Left ventricle myocardium inferior (tissue), 1 donor: Measurements from ENCODE around the gene PCED1A. TPM values are rescaled to one million over a fixed set of nuclear protein-coding genes. Genes with fewer than 3 reads are reported as not detected.

Source experiments
- DNase-seq: peaks from one replicate; pipeline ENCODE4 v3.0.0-alpha.2; 2020
- H3K27ac ChIP-seq: fragments of 200-600 bp; replicated peaks from 2 replicates; pipeline ENCODE4 v1.8.0; 2021
- H3K27me3 ChIP-seq: fragments of 200-600 bp; 2 replicates; pipeline ENCODE4 v1.8.0; 2021; ENCODE audit warnings: low read depth
- H3K36me3 ChIP-seq: fragments of 200-600 bp; 2 replicates; pipeline ENCODE4 v1.8.0; 2021
- H3K4me1 ChIP-seq: fragments of 200-600 bp; 2 replicates; pipeline ENCODE4 v1.8.0; 2021
- H3K4me3 ChIP-seq: fragments of 200-600 bp; 2 replicates; pipeline ENCODE4 v1.8.0; 2021; ENCODE audit warnings: mild to moderate bottlenecking, moderate library complexity
- H3K9me3 ChIP-seq: fragments of 200-600 bp; replicated peaks from 2 replicates; pipeline ENCODE4 v1.8.0; 2021
- intact Hi-C: fragments of 100-400 bp; cut with micrococcal nuclease; formaldehyde crosslinking; loops from one replicate; pipeline ENCODE4 v1.11.0; 2022
- long read RNA-seq: library from polyadenylated mRNA; unstranded; transcript quantifications from one replicate; pipeline ENCODE4 v2.0.0, GENCODE V29; 2021
- total RNA-seq: library from RNA; stranded (reverse); fragmentation: NEBNext Ultra II Directional; extraction: Animal tissue kit (Norgen Biotek cat#: 25700); gene quantifications from one replicate; pipeline ENCODE4 v1.2.1, GENCODE V29; 2021
- TF ChIP-seq, protein P1 (sequence below): fragments of 200-600 bp; IDR thresholded peaks from 2 replicates; pipeline ENCODE4 v1.8.0; 2021; ENCODE audit warnings: antibody characterized with exemption, mild to moderate bottlenecking, borderline replicate concordance
- donor health status: DM: no; HTN: yes; CAD: no; lungs with severe emphysema.

Gene PCED1A, protein sequence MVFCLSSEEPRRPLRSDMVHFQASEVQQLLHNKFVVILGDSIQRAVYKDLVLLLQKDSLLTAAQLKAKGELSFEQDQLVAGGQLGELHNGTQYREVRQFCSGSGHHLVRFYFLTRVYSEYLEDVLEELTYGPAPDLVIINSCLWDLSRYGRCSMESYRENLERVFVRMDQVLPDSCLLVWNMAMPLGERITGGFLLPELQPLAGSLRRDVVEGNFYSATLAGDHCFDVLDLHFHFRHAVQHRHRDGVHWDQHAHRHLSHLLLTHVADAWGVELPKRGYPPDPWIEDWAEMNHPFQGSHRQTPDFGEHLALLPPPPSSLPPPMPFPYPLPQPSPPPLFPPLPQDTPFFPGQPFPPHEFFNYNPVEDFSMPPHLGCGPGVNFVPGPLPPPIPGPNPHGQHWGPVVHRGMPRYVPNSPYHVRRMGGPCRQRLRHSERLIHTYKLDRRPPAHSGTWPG
- 9.4 TPM for total RNA-seq
- long read RNA-seq, transcript PCED1A-202 (8 exons, 2,016 nt): major isoform, 7 of 20 reads
- long read RNA-seq, partial matches to known transcripts: 4 of 20 reads
- long read RNA-seq, other reads (novel, unspliced or antisense): 9 of 20 reads

DNA sequence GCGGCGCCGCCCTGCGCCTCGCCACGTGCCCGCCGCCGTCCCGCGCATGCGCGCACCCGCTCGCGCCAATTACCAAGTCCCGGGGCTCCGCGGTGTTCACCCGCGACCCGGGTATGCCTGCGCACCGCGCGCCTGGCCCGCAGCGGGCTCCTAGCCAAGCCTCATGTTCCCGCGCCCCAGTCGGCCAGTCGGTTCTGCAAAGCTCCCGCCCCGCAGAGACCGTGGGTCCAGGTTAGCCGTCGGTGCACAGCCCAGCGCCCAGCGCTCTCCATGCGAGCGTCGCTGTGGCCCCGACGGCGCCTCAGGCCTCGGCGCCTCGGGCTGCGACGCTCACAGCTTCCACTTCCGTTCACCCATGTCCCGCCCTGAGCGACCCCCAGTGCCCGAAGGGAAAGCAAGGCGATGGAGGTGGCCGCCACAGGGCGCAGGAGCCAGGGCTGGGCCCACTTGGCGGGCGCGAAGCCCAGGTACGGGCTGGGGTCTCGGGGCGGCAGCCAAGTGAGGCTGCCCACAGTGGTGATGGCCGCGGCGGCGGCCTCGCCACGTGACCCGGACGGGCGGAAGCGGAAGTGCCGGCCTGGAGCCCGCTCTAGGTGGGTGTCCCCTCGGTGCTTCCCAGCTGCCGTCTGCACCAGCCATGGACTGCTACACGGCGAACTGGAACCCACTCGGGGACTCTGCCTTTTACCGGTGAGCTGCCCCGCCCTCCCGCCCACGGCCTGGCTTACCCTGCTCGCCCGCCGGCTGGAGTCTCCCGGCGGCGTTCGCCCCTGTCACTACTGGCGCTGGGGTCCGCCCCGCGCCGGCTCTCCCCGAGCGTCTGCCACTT lies at the start of gene PCED1A, which contains the start of gene VPS16:
TSS of gene PCED1A (minus strand) at position 518 of the 829 bp plus-strand sequence. CDS start 743 bp downstream, outside the sequence.
TSS of gene VPS16 (plus strand) at position 608 of the 829 bp plus-strand sequence. CDS start at position 638, 30 bp downstream.
- DNase-seq: peak; percentile 89
- intact Hi-C loops: no loop called here
- H3K27ac ChIP-seq: peak within 1 kb of the TSS; percentile 95
- TF ChIP-seq, protein P1, sequence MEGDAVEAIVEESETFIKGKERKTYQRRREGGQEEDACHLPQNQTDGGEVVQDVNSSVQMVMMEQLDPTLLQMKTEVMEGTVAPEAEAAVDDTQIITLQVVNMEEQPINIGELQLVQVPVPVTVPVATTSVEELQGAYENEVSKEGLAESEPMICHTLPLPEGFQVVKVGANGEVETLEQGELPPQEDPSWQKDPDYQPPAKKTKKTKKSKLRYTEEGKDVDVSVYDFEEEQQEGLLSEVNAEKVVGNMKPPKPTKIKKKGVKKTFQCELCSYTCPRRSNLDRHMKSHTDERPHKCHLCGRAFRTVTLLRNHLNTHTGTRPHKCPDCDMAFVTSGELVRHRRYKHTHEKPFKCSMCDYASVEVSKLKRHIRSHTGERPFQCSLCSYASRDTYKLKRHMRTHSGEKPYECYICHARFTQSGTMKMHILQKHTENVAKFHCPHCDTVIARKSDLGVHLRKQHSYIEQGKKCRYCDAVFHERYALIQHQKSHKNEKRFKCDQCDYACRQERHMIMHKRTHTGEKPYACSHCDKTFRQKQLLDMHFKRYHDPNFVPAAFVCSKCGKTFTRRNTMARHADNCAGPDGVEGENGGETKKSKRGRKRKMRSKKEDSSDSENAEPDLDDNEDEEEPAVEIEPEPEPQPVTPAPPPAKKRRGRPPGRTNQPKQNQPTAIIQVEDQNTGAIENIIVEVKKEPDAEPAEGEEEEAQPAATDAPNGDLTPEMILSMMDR: no peak
- H3K27me3 ChIP-seq: no peaks in the 10 kb centered on the region
- H3K4me3 ChIP-seq: peak within 1 kb of the TSS; percentile 95
- no peaks in the 10 kb centered on the region for H3K9me3 ChIP-seq
- peaks cover 29% of the 10 kb centered on the region for H3K4me1 ChIP-seq
- peaks cover 2% of the 10 kb centered on the region for H3K36me3 ChIP-seq

DNA sequence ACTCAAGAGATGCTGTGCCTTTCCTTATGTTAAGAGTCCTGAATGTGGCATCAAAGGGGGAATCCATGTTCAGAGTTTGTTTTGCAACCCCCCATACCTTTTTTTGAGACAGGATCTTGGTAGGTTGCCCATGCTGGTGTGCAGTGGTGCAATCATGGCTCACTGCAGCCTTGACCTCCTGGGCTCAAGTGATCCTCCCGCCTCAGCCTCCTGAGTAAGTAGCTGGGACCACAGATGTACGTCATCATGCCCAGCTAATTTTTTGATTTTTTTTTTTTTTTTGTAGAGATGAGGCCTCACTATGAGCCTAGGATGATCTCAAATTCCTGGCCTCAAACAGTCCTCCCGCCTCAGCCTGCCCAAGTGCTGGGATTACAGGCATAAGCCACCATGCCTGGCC lies 49.3 kb upstream of the PCED1A start:
- TF ChIP-seq, protein P1: no peak
- Histone ChIP-seq H3K4me3 (no peak overlapping the region), H3K4me1 (peaks cover 40% of the 10 kb centered on the region), H3K27me3 (no peaks in the 10 kb centered on the region), H3K27ac (no peak overlapping the region), H3K36me3 (no peaks in the 10 kb centered on the region), H3K9me3 (no peaks in the 10 kb centered on the region)
- no peak for DNase-seq
- intact Hi-C loops: no loop called here

DNA sequence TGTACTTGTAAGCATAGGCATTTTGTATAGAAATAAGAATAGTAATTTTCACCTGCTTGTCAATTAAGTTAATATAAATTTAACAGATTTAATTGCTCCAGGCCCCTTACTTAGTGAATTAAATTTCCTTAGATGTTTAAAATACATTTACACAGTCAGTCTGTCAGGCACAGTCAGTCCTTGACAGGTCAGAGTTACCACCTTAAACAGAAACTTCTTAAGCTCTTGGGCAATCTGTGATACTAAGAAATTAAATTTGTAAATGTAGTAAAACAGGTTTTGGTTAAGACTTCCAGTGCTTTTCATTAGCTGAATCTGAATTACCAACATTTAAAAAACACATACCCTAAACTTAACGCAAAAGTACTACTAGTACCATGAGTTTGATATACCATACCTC lies 48.8 kb upstream of the PCED1A start:
- no peak overlapping the region for H3K27ac ChIP-seq

DNA sequence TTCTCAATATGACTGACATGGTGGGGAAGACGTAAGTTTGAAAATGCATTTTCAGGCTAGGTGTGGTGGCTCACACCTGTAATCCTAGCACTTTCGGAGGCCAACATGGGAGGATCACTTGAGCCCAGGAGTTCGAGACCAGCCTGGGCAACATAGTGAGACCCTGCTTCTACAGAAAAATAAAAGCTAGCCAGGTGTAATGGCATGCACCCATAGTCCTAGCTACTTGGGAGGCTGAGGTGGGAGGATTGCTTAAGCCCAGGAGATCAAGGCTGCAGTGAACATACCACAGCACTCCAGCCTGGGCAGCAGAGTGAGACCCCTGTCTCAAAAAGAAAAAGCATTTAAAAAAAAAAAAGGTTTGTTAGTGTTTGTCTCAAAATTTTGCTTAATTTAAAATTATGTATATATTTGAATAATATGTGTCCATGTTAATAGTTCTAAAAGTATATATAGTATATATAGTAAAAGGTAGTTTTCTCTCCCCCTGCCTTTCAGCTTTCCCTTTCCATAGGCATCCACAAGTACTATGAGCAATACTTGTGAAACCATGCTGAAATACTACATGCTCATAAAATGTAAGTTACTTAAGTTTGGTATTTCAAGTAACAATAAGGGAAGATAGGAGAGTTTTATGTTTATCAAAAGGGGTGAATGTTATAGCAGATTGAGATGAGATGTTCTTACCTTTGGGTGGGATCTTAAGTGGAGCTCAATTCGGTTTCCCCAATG lies 47.9 kb upstream of the PCED1A start:
- DNase-seq: no peak

More for the DNA sequence above, 48.8 kb upstream of the PCED1A start:
- no peaks in the 10 kb centered on the region for H3K9me3 ChIP-seq
- no peak overlapping the region for H3K4me3 ChIP-seq
- H3K4me1 ChIP-seq: peaks cover 40% of the 10 kb centered on the region
- DNase-seq: no peak
- TF ChIP-seq, protein P1: no peak
- no peaks in the 10 kb centered on the region for H3K36me3 ChIP-seq
- intact Hi-C loops: no loop called here
- H3K27me3 ChIP-seq: no peaks in the 10 kb centered on the region

More for the DNA sequence above, 47.9 kb upstream of the PCED1A start:
- H3K27me3 ChIP-seq: no peaks in the 10 kb centered on the region
- H3K27ac ChIP-seq: no peak overlapping the region
- peaks cover 35% of the 10 kb centered on the region for H3K4me1 ChIP-seq
- no peaks in the 10 kb centered on the region for H3K36me3 ChIP-seq
- intact Hi-C loops: no loop called here
- H3K4me3 ChIP-seq: no peak overlapping the region
- H3K9me3 ChIP-seq: no peaks in the 10 kb centered on the region
- TF ChIP-seq, protein P1: no peak
